MM.1S (cell line): ENCODE results near the gene PCBP2.

Experiments used
- EZH2 ChIP-seq: fragments of 300-600 bp; sonication (generic); optimal IDR thresholded peaks from 2 replicates; pipeline ENCODE3; 2017; ENCODE audit warnings: low read depth, mild to moderate bottlenecking, antibody characterized with exemption, low read length, mixed read lengths
- EZH2phosphoT487 ChIP-seq: fragments of 300-600 bp; sonication (generic); IDR thresholded peaks from 2 replicates; pipeline ENCODE4 v1.6.1; 2018; ENCODE audit warnings: antibody characterized with exemption, low read length
- TF ChIP-seq, protein P1 (sequence below): fragments of 300-600 bp; sonication (generic); IDR thresholded peaks from 2 replicates; pipeline ENCODE4 v1.5.1; 2016; ENCODE audit warnings: antibody characterized with exemption, low read length, mixed read lengths

GRCh38 chr12:53492830-53493609 lies 41.1 kb downstream of the PCBP2 start:
- TF ChIP-seq, protein P1, sequence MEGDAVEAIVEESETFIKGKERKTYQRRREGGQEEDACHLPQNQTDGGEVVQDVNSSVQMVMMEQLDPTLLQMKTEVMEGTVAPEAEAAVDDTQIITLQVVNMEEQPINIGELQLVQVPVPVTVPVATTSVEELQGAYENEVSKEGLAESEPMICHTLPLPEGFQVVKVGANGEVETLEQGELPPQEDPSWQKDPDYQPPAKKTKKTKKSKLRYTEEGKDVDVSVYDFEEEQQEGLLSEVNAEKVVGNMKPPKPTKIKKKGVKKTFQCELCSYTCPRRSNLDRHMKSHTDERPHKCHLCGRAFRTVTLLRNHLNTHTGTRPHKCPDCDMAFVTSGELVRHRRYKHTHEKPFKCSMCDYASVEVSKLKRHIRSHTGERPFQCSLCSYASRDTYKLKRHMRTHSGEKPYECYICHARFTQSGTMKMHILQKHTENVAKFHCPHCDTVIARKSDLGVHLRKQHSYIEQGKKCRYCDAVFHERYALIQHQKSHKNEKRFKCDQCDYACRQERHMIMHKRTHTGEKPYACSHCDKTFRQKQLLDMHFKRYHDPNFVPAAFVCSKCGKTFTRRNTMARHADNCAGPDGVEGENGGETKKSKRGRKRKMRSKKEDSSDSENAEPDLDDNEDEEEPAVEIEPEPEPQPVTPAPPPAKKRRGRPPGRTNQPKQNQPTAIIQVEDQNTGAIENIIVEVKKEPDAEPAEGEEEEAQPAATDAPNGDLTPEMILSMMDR, result no peak
- no peak for TF ChIP-seq EZH2
- no peak for TF ChIP-seq EZH2phosphoT487
